Measurements from ENCODE around the gene NTSR1. TPM values are rescaled to one million over a fixed set of nuclear protein-coding genes. Genes with fewer than 3 reads are reported as not detected.

Gene NTSR1
- total and polyA plus RNA-seq, 2 of the 13 experiments (the other 11 are each of a cell fraction or from before 2014, with no cell fraction given), result 0.09 to 0.12 TPM

DNA sequence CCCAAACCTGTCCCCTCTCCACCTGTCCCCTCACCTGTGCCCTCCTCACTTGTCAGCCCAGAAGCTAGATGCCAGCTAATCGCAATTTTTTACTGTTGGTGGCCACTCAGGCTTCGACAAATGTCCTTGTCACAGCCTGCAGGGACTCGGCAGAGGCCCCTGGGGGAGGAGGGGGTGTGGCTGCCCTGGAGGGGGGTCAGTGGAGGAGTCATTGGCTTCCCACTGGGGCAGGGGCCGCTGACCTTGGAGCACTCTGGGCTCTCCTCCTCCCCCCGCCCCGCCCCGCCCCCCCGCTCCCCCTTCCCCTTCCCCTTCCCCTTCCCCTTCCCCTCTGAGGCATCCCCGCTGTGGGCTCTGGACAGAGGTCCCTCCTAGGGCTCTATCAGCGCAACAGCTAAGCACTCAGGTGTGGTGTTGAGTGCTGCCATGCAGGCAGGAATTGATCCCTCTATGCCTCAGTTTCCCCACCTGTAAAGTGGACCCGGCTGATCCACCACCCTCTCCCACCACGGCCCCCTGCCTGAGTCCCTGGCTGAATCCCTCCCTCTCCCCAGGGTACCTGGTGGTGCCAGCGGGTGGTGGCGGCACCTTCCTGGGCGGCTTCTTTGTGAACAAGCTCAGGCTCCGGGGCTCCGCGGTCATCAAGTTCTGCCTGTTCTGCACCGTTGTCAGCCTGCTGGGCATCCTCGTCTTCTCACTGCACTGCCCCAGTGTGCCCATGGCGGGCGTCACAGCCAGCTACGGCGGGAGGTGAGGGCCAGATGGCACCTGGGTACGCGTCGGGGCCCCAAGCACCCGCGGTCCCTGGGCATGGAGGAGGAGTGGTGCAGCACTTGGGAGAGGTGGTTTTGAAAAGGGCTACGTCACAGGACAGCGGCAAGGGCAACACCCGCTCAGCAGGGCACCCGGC, 42.6 kb upstream of the NTSR1 start (continued):
- TF ChIP-seq, protein P1, sequence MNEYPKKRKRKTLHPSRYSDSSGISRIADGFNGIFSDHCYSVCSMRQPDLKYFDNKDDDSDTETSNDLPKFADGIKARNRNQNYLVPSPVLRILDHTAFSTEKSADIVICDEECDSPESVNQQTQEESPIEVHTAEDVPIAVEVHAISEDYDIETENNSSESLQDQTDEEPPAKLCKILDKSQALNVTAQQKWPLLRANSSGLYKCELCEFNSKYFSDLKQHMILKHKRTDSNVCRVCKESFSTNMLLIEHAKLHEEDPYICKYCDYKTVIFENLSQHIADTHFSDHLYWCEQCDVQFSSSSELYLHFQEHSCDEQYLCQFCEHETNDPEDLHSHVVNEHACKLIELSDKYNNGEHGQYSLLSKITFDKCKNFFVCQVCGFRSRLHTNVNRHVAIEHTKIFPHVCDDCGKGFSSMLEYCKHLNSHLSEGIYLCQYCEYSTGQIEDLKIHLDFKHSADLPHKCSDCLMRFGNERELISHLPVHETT (CRISPR knock-in tag; conservative IDR thresholded peaks at IDR 0.05), result peak; percentile 7; the same call in 1 of the 2 replicates
- TF ChIP-seq HNRNPUL1 (IDR thresholded peaks at IDR 0.05; ENCODE audit: low read depth, low read length) (no peak), ZNF205 (CRISPR knock-in tag; IDR thresholded peaks at IDR 0.05) (no peak), ZBTB38 (CRISPR knock-in tag; IDR thresholded peaks at IDR 0.05) (peak; percentile 97), ONECUT2 (CRISPR knock-in tag; IDR thresholded peaks at IDR 0.05) (no peak), ZBTB33 (CRISPR knock-in tag; IDR thresholded peaks at IDR 0.05) (peak; percentile 88), SP5 (CRISPR knock-in tag; IDR thresholded peaks at IDR 0.05; ENCODE audit: borderline replicate concordance, low read depth) (peak; percentile 33; the same call in 1 of the 2 replicates), SP4 (CRISPR knock-in tag; IDR thresholded peaks at IDR 0.05) (0 out of 2 replicates have a peak, but pooled peaks have one; percentile 21), AHR (CRISPR knock-in tag; IDR thresholded peaks at IDR 0.05) (peak; percentile 6; the same call in 1 of the 2 replicates), CBX5 (CRISPR knock-in tag; IDR thresholded peaks at IDR 0.05; ENCODE audit: borderline replicate concordance) (no peak), HMG20A (CRISPR knock-in tag; IDR thresholded peaks at IDR 0.05; ENCODE audit: borderline replicate concordance) (no peak), ZNF34 (CRISPR knock-in tag; IDR thresholded peaks at IDR 0.05; ENCODE audit: borderline replicate concordance) (no peak), CERS6 (CRISPR knock-in tag; IDR thresholded peaks at IDR 0.05) (no peak), HNRNPH1 (optimal IDR thresholded peaks at IDR 0.05; ENCODE audit: low read depth, low read length) (peak; percentile 1)
- TF ChIP-seq, protein P2, sequence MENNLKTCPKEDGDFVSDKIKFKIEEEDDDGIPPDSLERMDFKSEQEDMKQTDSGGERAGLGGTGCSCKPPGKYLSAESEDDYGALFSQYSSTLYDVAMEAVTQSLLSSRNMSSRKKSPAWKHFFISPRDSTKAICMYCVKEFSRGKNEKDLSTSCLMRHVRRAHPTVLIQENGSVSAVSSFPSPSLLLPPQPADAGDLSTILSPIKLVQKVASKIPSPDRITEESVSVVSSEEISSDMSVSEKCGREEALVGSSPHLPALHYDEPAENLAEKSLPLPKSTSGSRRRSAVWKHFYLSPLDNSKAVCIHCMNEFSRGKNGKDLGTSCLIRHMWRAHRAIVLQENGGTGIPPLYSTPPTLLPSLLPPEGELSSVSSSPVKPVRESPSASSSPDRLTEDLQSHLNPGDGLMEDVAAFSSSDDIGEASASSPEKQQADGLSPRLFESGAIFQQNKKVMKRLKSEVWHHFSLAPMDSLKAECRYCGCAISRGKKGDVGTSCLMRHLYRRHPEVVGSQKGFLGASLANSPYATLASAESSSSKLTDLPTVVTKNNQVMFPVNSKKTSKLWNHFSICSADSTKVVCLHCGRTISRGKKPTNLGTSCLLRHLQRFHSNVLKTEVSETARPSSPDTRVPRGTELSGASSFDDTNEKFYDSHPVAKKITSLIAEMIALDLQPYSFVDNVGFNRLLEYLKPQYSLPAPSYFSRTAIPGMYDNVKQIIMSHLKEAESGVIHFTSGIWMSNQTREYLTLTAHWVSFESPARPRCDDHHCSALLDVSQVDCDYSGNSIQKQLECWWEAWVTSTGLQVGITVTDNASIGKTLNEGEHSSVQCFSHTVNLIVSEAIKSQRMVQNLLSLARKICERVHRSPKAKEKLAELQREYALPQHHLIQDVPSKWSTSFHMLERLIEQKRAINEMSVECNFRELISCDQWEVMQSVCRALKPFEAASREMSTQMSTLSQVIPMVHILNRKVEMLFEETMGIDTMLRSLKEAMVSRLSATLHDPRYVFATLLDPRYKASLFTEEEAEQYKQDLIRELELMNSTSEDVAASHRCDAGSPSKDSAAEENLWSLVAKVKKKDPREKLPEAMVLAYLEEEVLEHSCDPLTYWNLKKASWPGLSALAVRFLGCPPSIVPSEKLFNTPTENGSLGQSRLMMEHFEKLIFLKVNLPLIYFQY (CRISPR knock-in tag; IDR thresholded peaks at IDR 0.05; ENCODE audit: borderline replicate concordance), result no peak
